ENCODE results near the gene TMEM154. TPM values are rescaled to one million over a fixed set of nuclear protein-coding genes. Genes with fewer than 3 reads are reported as not detected.

The TMEM154 gene
- polyA plus RNA-seq, 1 donor (not counting 4 experiments of a cell fraction or from before 2014, with no cell fraction given): 106 TPM

DNA sequence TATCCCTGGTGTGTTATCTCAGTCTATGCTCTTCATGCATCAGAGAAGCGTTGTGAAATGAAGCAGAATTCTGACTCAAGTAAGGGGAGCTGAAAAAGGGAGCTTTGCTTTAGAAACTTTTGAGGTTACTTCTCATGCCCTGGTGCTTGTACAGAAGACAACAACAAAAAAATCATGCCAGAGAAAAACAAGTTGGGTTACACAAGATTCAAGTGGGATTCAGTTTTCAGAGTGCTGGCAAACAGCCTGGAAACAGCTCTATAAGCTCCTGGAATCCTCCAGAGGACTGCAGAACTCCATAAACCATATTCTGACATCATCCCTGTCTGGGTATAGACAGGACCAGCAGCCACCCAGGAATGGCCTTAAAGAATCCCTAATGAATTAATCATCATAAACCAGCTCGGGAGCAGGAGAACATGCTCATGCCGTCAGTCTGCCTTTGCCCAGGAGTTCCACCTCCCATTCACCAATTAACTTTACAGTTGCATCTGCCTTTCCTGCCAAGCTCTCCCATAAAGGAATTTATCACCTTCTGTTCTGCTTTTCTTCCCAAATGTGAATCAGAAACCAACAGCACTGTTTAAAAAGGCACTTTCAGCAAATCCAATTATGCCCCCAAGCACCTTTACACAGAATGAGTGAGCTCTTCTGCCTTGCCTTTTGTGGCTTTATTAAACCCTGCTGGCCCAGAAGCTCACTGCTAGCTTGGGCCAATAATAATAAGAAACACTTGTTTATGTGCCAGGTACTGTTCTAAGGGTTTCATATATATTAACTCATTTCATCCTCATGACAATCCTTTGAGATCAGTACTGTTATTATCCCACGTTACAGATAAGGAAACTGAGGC, 89.4 kb downstream of the TMEM154 start:
- peak overlapping the region; percentile 58 for H3K27ac ChIP-seq (ENCODE audit: control insufficient read depth, insufficient read depth, low read length)
- peak overlapping the region in 1 of 3 experiments; percentile 41 for H3K4me3 ChIP-seq (ENCODE audit: control insufficient read depth in 2 of 3, extremely low read depth in 1 of 3, insufficient read depth in 2 of 3, low read depth in 1 of 3, low read length in 3 of 3)
- no peaks in the 10 kb centered on the region for H3K9me1 ChIP-seq (ENCODE audit: control insufficient read depth, extremely low read depth, insufficient read depth, low read length)
- H3K9ac ChIP-seq (ENCODE audit: control insufficient read depth, extremely low read depth, insufficient read depth, low read length): peak overlapping the region; percentile 45
- peaks cover 26% of the 10 kb centered on the region for H3K4me1 ChIP-seq (ENCODE audit: control insufficient read depth, extremely low read depth, insufficient read depth, low read length)
- no peaks in the 10 kb centered on the region for H3K27me3 ChIP-seq (ENCODE audit: control insufficient read depth, extremely low read depth, insufficient read depth, low read length)
- peak; percentile 69 for DNase-seq (ENCODE audit: low read depth, low spot score)
- no peaks in the 10 kb centered on the region for H3K79me2 ChIP-seq (ENCODE audit: control insufficient read depth, insufficient read depth, low read length)
- peak overlapping the region; percentile 75 for H3K4me2 ChIP-seq (ENCODE audit: control insufficient read depth, extremely low read depth, insufficient read depth, low read depth, low read length)
- H4K20me1 ChIP-seq (ENCODE audit: control insufficient read depth, extremely low read depth, insufficient read depth, low read length): no peaks in the 10 kb centered on the region
- no peaks in the 10 kb centered on the region for H3K36me3 ChIP-seq (ENCODE audit: control insufficient read depth in 2 of 2, extremely low read depth in 1 of 2, insufficient read depth in 2 of 2, low read length in 2 of 2)
- no peak for TF ChIP-seq EZH2 (IDR thresholded peaks at IDR 0.05; ENCODE audit: low read length)
- TF ChIP-seq, protein P1, sequence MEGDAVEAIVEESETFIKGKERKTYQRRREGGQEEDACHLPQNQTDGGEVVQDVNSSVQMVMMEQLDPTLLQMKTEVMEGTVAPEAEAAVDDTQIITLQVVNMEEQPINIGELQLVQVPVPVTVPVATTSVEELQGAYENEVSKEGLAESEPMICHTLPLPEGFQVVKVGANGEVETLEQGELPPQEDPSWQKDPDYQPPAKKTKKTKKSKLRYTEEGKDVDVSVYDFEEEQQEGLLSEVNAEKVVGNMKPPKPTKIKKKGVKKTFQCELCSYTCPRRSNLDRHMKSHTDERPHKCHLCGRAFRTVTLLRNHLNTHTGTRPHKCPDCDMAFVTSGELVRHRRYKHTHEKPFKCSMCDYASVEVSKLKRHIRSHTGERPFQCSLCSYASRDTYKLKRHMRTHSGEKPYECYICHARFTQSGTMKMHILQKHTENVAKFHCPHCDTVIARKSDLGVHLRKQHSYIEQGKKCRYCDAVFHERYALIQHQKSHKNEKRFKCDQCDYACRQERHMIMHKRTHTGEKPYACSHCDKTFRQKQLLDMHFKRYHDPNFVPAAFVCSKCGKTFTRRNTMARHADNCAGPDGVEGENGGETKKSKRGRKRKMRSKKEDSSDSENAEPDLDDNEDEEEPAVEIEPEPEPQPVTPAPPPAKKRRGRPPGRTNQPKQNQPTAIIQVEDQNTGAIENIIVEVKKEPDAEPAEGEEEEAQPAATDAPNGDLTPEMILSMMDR (optimal IDR thresholded peaks at IDR 0.05 in 1 of 3, IDR thresholded peaks at IDR 0.05 in 1 of 3, conservative IDR thresholded peaks at IDR 0.05 in 1 of 3; ENCODE audit: extremely low read depth in 1 of 3, insufficient read depth in 2 of 3, low read length in 3 of 3): no peak
- H3K9me3 ChIP-seq (ENCODE audit: control insufficient read depth, low read depth, low read length): no peaks in the 10 kb centered on the region
- peak overlapping the region; percentile 60 for H2AFZ ChIP-seq (ENCODE audit: control insufficient read depth, low read length)
- FAIRE-seq: peak; percentile 99
- dilution Hi-C loops (cut with MboI; ENCODE audit: extremely low pct_ligation_motif_present, low sequenced_read_pairs): no loop called here

GRCh38 chr4:152588869-152589268, 90.9 kb downstream of the TMEM154 start:
- Histone ChIP-seq H3K4me3 (ENCODE audit: control insufficient read depth in 2 of 3, extremely low read depth in 1 of 3, insufficient read depth in 2 of 3, low read depth in 1 of 3, low read length in 3 of 3) (no peak overlapping the region), H3K36me3 (ENCODE audit: control insufficient read depth in 2 of 2, extremely low read depth in 1 of 2, insufficient read depth in 2 of 2, low read length in 2 of 2) (no peaks in the 10 kb centered on the region), H3K9me1 (ENCODE audit: control insufficient read depth, extremely low read depth, insufficient read depth, low read length) (no peaks in the 10 kb centered on the region), H2AFZ (ENCODE audit: control insufficient read depth, low read length) (no peak overlapping the region), H3K9ac (ENCODE audit: control insufficient read depth, extremely low read depth, insufficient read depth, low read length) (no peak overlapping the region), H3K27me3 (ENCODE audit: control insufficient read depth, extremely low read depth, insufficient read depth, low read length) (no peaks in the 10 kb centered on the region), H3K4me1 (ENCODE audit: control insufficient read depth, extremely low read depth, insufficient read depth, low read length) (peaks cover 24% of the 10 kb centered on the region), H4K20me1 (ENCODE audit: control insufficient read depth, extremely low read depth, insufficient read depth, low read length) (no peaks in the 10 kb centered on the region), H3K79me2 (ENCODE audit: control insufficient read depth, insufficient read depth, low read length) (no peaks in the 10 kb centered on the region), H3K4me2 (ENCODE audit: control insufficient read depth, extremely low read depth, insufficient read depth, low read depth, low read length) (no peak overlapping the region), H3K9me3 (ENCODE audit: control insufficient read depth, low read depth, low read length) (no peaks in the 10 kb centered on the region), H3K27ac (ENCODE audit: control insufficient read depth, insufficient read depth, low read length) (no peak overlapping the region)
- FAIRE-seq (no peak), DNase-seq (ENCODE audit: low read depth, low spot score) (no peak)
- no peak for TF ChIP-seq EZH2 (IDR thresholded peaks at IDR 0.05; ENCODE audit: low read length)
- TF ChIP-seq, protein P1 (optimal IDR thresholded peaks at IDR 0.05 in 1 of 3, IDR thresholded peaks at IDR 0.05 in 1 of 3, conservative IDR thresholded peaks at IDR 0.05 in 1 of 3; ENCODE audit: extremely low read depth in 1 of 3, insufficient read depth in 2 of 3, low read length in 3 of 3): no peak
- dilution Hi-C loops (cut with MboI; ENCODE audit: extremely low pct_ligation_motif_present, low sequenced_read_pairs): no loop called here
